CD4-positive, alpha-beta T cell treated with Interferon alpha-2 for 1 hour (primary cell): ENCODE measurements around the gene STEAP1B.
A peak's percentile ranks its signal among the peaks of the same experiment; 100 is the strongest.
"Not testable (repeated sequence)": the region's sequence is repeated elsewhere in the genome, so short reads cannot be mapped to it uniquely, and the experiment has no call there.

Source experiments
- DNase-seq, 2 donors: peaks; one replicate each; pipeline ENCODE4 v3.0.0-alpha.2; 2020 to 2022

Gene STEAP1B

GRCh38 chr7:22499888-22500689, at the start of gene STEAP1B:
Gene STEAP1B, minus strand, starts transcription at chr7:22500188. Its CDS starts 5,333 bp downstream, at chr7:22494855.
- DNase-seq: peak; percentile 81 to 83

- no peak for DNase-seq
These were observed 49.1 kb upstream of the STEAP1B start for GRCh38 chr7:22549051-22549450.

- DNase-seq: no peak
These were observed 48.3 kb upstream of the STEAP1B start for GRCh38 chr7:22548313-22548712.

- no peak for DNase-seq
These were observed 46.8 kb upstream of the STEAP1B start for GRCh38 chr7:22546769-22547168.

GRCh38 chr7:22545529-22545928, 45.5 kb upstream of the STEAP1B start:
- DNase-seq: no peak

GRCh38 chr7:22544245-22544644, 44.3 kb upstream of the STEAP1B start:
- no peak for DNase-seq

GRCh38 chr7:22543169-22543568, 43.2 kb upstream of the STEAP1B start:
- DNase-seq: no peak

GRCh38 chr7:22542669-22543068, 42.7 kb upstream of the STEAP1B start:
- no peak for DNase-seq

- DNase-seq: no peak
These were observed 42.3 kb upstream of the STEAP1B start for GRCh38 chr7:22542254-22542653.

- DNase-seq: no peak
These were observed 41.8 kb upstream of the STEAP1B start for GRCh38 chr7:22541789-22542188.

GRCh38 chr7:22528537-22528936, 28.5 kb upstream of the STEAP1B start:
- not testable (repeated sequence) for DNase-seq

GRCh38 chr7:22524353-22524947, 24.5 kb upstream of the STEAP1B start:
- not testable (repeated sequence) for DNase-seq

- peak in 1 of 2 donors; percentile 3 for DNase-seq
These were observed 23.7 kb upstream of the STEAP1B start for GRCh38 chr7:22523478-22524352.

- not testable (repeated sequence) for DNase-seq
These were observed 19.6 kb upstream of the STEAP1B start for GRCh38 chr7:22519560-22519959.

GRCh38 chr7:22516950-22517349, 17.0 kb upstream of the STEAP1B start:
- DNase-seq: not testable (repeated sequence)

- DNase-seq: not testable (repeated sequence)
These were observed 15.0 kb upstream of the STEAP1B start for GRCh38 chr7:22514963-22515362.

GRCh38 chr7:22507320-22507719, 7.3 kb upstream of the STEAP1B start:
- not testable (repeated sequence) for DNase-seq

- not testable (repeated sequence) for DNase-seq
These were observed 6.5 kb upstream of the STEAP1B start for GRCh38 chr7:22506316-22507020.

GRCh38 chr7:22504519-22504918, 4.5 kb upstream of the STEAP1B start:
- DNase-seq: not testable (repeated sequence)

- DNase-seq: not testable (repeated sequence)
These were observed 2.1 kb upstream of the STEAP1B start for GRCh38 chr7:22502104-22502503.

- DNase-seq: peak in 1 of 2 donors; percentile 32
These were observed 1.3 kb upstream of the STEAP1B start for GRCh38 chr7:22501336-22501735.

- no peak for DNase-seq
These were observed 944 bp downstream of the STEAP1B start for GRCh38 chr7:22499044-22499443.

GRCh38 chr7:22496912-22497311, 3.1 kb downstream of the STEAP1B start:
- not testable (repeated sequence) for DNase-seq
